Measurements from ENCODE around the gene KLHL29. TPM values are rescaled to one million over a fixed set of nuclear protein-coding genes. Genes with fewer than 3 reads are reported as not detected.

Gene KLHL29
- total and polyA plus RNA-seq, 2 donors (not counting 3 experiments of a cell fraction or from before 2014, with no cell fraction given): 4.6 to 12.7 TPM

DNA sequence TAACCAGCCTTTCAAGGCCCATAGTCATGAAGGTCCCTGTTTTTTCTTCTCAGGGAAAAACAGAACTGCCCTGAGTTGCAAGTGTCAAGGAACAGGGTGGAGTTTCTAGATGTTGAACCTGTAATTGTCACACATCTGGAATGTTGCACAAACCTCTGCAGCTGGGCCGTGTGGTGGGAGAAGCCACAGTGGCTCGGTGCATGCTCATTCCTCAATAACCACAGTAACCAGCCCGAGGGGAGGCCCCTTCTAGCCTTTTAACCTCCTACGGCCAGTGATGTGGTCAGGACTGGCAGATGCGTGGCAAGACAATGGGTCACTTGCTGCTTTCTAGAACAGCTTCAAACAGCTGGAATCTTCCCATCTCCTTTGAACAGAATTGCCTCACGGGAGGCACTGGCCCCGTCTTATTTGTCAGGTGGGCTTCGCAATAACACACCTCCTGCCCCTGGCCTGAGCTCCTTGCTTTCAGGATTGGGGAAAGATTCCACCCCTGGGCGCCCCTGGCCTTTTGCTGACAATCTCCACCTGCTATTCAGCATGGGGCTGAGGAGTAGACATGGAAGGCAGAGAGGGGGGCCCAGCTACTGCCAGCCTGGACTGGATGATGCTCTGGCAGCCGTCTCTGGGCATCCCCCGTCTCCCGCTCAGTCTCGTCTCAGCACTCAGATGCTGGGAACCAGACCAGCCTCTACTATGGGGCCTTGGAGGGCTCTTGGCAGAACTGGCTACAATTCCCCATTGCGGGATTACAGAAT, 102.9 kb downstream of the KLHL29 start:
- dilution Hi-C loops (cut with MboI; ENCODE audit: extremely low pct_ligation_motif_present, low sequenced_read_pairs): no loop called here
- FAIRE-seq (no peak), DNase-seq (ENCODE audit: low read depth, low spot score) (no peak)
- no peak overlapping the region for H3K4me3 ChIP-seq (replicated peaks in 1 of 3; ENCODE audit: insufficient read depth in 1 of 3, low read depth in 1 of 3, low read length in 3 of 3)
- no peaks in the 10 kb centered on the region for H3K9me3 ChIP-seq (replicated peaks; ENCODE audit: control insufficient read depth, insufficient read depth, low read length)
- BruUV-seq (replicated peaks): no TSS peak
- ChIA-PET POLR2A (no interaction called here), CTCF (no interaction called here)
- H2AFZ ChIP-seq (ENCODE audit: low read depth, low read length): no peak overlapping the region
- no peak overlapping the region for H3K4me2 ChIP-seq (ENCODE audit: insufficient read depth, low read length)
- H3K27me3 ChIP-seq (ENCODE audit: control insufficient read depth in 2 of 2, insufficient read depth in 2 of 2, low read length in 2 of 2): no peaks in the 10 kb centered on the region
- no peaks in the 10 kb centered on the region for H3K79me2 ChIP-seq (ENCODE audit: control insufficient read depth, insufficient read depth, low read length)
- TF ChIP-seq POLR2AphosphoS5 (IDR thresholded peaks at IDR 0.05; ENCODE audit: insufficient read depth, low read depth, low read length) (no peak), POLR2A (IDR thresholded peaks at IDR 0.05; ENCODE audit: low read depth, low read length) (no peak), GATA2 (IDR thresholded peaks at IDR 0.05; ENCODE audit: insufficient read depth, insufficient read length, low read depth, low read length) (no peak), MYC (IDR thresholded peaks at IDR 0.05; ENCODE audit: low read depth, low read length) (no peak), FOS (IDR thresholded peaks at IDR 0.05; ENCODE audit: borderline replicate concordance, insufficient read depth, low read length) (no peak), EZH2 (IDR thresholded peaks at IDR 0.05; ENCODE audit: borderline replicate concordance, low read depth, low read length, severe bottlenecking) (no peak), JUN (IDR thresholded peaks at IDR 0.05; ENCODE audit: borderline replicate concordance, insufficient read depth, insufficient read length, low read depth) (no peak)
- TF ChIP-seq, protein P1, sequence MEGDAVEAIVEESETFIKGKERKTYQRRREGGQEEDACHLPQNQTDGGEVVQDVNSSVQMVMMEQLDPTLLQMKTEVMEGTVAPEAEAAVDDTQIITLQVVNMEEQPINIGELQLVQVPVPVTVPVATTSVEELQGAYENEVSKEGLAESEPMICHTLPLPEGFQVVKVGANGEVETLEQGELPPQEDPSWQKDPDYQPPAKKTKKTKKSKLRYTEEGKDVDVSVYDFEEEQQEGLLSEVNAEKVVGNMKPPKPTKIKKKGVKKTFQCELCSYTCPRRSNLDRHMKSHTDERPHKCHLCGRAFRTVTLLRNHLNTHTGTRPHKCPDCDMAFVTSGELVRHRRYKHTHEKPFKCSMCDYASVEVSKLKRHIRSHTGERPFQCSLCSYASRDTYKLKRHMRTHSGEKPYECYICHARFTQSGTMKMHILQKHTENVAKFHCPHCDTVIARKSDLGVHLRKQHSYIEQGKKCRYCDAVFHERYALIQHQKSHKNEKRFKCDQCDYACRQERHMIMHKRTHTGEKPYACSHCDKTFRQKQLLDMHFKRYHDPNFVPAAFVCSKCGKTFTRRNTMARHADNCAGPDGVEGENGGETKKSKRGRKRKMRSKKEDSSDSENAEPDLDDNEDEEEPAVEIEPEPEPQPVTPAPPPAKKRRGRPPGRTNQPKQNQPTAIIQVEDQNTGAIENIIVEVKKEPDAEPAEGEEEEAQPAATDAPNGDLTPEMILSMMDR (IDR thresholded peaks at IDR 0.05; ENCODE audit: extremely low read depth in 1 of 2, insufficient read depth in 1 of 2, low read depth in 1 of 2, low read length in 2 of 2): no peak
- TF ChIP-seq, protein P2, sequence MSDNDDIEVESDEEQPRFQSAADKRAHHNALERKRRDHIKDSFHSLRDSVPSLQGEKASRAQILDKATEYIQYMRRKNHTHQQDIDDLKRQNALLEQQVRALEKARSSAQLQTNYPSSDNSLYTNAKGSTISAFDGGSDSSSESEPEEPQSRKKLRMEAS (IDR thresholded peaks at IDR 0.05; ENCODE audit: insufficient read depth, insufficient read length): no peak
- intact Hi-C loops (cut with micrococcal nuclease): no loop called here
- H3K4me1 ChIP-seq (ENCODE audit: control insufficient read depth, extremely low read depth, insufficient read depth, low read length): no peaks in the 10 kb centered on the region
- no peaks in the 10 kb centered on the region for H3K36me3 ChIP-seq (ENCODE audit: control insufficient read depth in 2 of 2, extremely low read depth in 1 of 2, insufficient read depth in 2 of 2, low read length in 2 of 2)
- H3K9ac ChIP-seq (replicated peaks; ENCODE audit: extremely low read depth, insufficient read depth, low read length): no peak overlapping the region
- H4K20me1 ChIP-seq (replicated peaks; ENCODE audit: control insufficient read depth, extremely low read depth, insufficient read depth, low read length): no peaks in the 10 kb centered on the region
- no peak overlapping the region for H3K27ac ChIP-seq (ENCODE audit: insufficient read depth, low read depth, low read length)
- no peaks in the 10 kb centered on the region for H3K9me1 ChIP-seq (replicated peaks; ENCODE audit: control insufficient read depth, extremely low read depth, insufficient read depth, low read length)

All from endothelial cell of umbilical vein (primary cell).